ENCODE measurements around the gene ATP9B. TPM values are rescaled to one million over a fixed set of nuclear protein-coding genes. Genes with fewer than 3 reads are reported as not detected.
"Not testable (repeated sequence)": the region's sequence is repeated elsewhere in the genome, so short reads cannot be mapped to it uniquely, and the experiment has no call there.

The ATP9B gene
- total RNA-seq, 1 donor from 2014 or later, result 34.1 TPM

DNA sequence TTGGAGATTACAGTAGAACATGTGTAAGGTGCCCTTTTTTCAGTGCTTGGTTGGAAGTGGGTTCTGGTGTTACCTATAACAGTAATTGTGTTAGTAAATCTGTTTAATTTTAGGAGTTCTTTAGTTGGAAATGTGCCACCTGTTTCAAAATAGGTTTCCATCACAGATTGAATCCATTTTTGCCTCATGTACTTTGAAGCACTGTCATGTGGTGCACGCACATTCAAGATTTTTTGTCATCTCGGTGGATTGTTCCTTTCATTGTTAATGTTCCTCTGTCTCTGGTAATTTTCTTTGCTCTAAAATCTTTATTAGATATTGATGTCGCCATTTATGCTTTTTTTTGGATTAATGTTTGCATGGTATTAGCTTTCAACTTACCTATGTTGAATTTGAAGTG is 1.3 kb downstream of the ATP9B start:
- H3K9me3 Mint-ChIP-seq, result peaks cover 28% of the 10 kb centered on the region
- no peak for DNase-seq (ENCODE audit: extremely low spot score, unreplicated experiment)
- H3K27me3 Mint-ChIP-seq, result peaks cover 21% of the 10 kb centered on the region
- TF ChIP-seq, protein P1, sequence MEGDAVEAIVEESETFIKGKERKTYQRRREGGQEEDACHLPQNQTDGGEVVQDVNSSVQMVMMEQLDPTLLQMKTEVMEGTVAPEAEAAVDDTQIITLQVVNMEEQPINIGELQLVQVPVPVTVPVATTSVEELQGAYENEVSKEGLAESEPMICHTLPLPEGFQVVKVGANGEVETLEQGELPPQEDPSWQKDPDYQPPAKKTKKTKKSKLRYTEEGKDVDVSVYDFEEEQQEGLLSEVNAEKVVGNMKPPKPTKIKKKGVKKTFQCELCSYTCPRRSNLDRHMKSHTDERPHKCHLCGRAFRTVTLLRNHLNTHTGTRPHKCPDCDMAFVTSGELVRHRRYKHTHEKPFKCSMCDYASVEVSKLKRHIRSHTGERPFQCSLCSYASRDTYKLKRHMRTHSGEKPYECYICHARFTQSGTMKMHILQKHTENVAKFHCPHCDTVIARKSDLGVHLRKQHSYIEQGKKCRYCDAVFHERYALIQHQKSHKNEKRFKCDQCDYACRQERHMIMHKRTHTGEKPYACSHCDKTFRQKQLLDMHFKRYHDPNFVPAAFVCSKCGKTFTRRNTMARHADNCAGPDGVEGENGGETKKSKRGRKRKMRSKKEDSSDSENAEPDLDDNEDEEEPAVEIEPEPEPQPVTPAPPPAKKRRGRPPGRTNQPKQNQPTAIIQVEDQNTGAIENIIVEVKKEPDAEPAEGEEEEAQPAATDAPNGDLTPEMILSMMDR (conservative IDR thresholded peaks at IDR 0.05), result no peak
- peaks cover 22% of the 10 kb centered on the region for H3K36me3 Mint-ChIP-seq
- H3K4me3 Mint-ChIP-seq, result peak overlapping the region; percentile 94
- no peaks in the 10 kb centered on the region for H3K4me1 Mint-ChIP-seq (ENCODE audit: unreplicated experiment)
- peak overlapping the region; percentile 92 for H3K27ac Mint-ChIP-seq

DNA sequence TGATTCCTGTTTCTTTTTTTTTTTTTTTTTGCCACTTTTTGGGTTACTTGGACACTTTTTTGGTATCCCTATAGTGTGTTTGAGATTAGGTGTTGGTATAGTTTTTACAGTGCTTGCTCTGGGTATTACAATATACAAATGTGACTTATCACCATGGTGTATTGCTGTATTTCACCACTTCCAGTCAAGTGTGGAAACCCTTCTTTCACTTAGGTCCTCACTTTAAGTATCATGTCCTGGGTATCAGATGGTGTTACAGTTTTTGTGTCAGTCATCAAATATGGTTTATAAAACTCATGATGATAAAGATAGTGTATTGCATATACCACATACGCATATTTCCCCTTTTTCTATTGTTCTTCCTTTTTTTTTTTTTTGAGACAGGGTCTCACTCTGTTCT is 1.8 kb downstream of the ATP9B start:
- peaks cover 26% of the 10 kb centered on the region for H3K9me3 Mint-ChIP-seq
- peaks cover 26% of the 10 kb centered on the region for H3K36me3 Mint-ChIP-seq
- peak overlapping the region; percentile 94 for H3K4me3 Mint-ChIP-seq
- H3K27ac Mint-ChIP-seq, result peak overlapping the region; percentile 92
- no peaks in the 10 kb centered on the region for H3K4me1 Mint-ChIP-seq (ENCODE audit: unreplicated experiment)
- DNase-seq (ENCODE audit: extremely low spot score, unreplicated experiment), result no peak
- TF ChIP-seq, protein P1 (conservative IDR thresholded peaks at IDR 0.05), result no peak
- H3K27me3 Mint-ChIP-seq, result peaks cover 15% of the 10 kb centered on the region

DNA sequence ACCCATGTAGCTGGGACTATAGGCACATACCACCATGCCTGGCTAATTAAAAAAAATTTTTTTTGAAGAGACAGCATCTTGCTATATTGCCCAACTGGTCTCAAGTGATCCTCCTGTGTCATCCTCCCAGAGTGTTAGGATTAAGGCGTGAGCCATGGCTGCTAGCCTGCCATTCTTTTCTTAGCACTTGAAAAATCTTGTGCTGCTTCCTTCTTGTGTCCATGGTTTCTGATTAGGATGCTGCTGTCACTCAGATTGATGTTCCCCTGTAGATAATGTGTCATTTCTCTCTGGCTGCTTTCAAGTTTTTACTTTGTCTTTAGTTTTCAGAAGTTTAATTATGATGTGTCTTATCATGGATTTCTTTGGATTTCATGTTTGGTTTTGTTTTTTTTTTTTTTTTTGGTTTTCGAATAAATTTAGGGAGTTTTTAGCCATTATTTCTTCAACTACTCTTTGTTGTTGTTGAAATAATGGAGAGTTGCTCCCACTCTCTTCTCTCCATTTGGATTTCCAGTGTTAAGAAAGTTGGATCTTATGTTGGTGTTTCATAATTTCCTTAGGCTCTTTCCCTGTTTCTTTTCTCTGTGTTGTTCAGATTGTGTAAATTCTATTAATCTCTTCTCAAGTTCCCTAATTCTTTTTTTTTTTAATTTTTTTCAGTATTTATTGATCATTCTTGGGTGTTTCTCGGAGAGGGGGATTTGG is 2.5 kb downstream of the ATP9B start:
- Mint-ChIP-seq H3K9me3 (peaks cover 20% of the 10 kb centered on the region), H3K4me3 (peak overlapping the region; percentile 38), H3K4me1 (ENCODE audit: unreplicated experiment) (no peaks in the 10 kb centered on the region), H3K27me3 (peaks cover 9% of the 10 kb centered on the region), H3K27ac (no peak overlapping the region), H3K36me3 (peaks cover 25% of the 10 kb centered on the region)
- no peak for DNase-seq (ENCODE audit: extremely low spot score, unreplicated experiment)
- TF ChIP-seq, protein P1 (conservative IDR thresholded peaks at IDR 0.05), result no peak

DNA sequence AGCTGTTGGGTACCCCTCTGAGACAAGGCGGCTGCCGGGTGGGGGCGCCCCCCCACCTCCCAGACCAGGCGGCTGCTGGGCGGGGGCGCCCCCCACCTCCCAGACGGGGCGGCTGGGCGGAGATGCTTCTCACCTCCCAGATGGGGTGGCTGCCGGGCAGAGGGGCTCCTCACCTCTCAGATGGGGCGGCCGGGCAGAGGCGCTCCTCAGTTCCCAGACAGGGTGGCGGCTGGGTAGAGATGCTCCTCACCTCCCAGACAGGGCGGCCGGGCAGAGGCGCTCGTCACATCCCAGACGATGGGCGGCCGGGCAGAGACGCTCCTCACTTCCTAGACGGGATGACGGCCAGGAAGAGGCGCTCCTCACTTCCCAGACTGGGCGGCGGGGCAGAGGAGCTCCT is 3.5 kb downstream of the ATP9B start:
- H3K9me3 Mint-ChIP-seq, result peaks cover 10% of the 10 kb centered on the region
- not testable (repeated sequence) for H3K4me3 Mint-ChIP-seq; H3K27me3 Mint-ChIP-seq; H3K27ac Mint-ChIP-seq; H3K4me1 Mint-ChIP-seq (ENCODE audit: unreplicated experiment); DNase-seq (ENCODE audit: extremely low spot score, unreplicated experiment)
- H3K36me3 Mint-ChIP-seq, result peaks cover 26% of the 10 kb centered on the region

DNA sequence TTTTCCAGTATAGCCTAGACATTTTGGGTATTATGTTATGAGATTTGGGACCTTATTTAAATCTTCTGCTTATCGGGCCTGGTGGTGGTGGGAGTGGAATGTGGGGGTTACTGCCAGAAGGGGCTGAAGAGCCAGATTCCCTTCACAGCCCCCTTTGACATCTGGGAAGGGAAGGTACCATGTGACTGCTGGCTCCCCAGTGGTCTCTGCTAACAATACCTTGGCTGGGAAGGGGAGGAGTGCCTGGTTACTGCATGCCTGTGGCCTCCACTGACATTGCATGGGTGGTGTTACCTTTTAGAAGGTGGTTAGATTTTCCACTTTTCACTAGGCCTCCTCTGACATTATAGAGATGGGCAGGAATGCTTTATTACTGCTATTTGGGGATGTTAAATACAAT is 8.0 kb downstream of the ATP9B start:
- H3K27ac Mint-ChIP-seq, result no peak overlapping the region
- no peak for DNase-seq (ENCODE audit: extremely low spot score, unreplicated experiment)
- H3K9me3 Mint-ChIP-seq, result peaks cover 21% of the 10 kb centered on the region
- no peak overlapping the region for H3K4me3 Mint-ChIP-seq
- no peaks in the 10 kb centered on the region for H3K4me1 Mint-ChIP-seq (ENCODE audit: unreplicated experiment)
- H3K36me3 Mint-ChIP-seq, result peaks cover 57% of the 10 kb centered on the region
- H3K27me3 Mint-ChIP-seq, result no peaks in the 10 kb centered on the region
- TF ChIP-seq, protein P1 (conservative IDR thresholded peaks at IDR 0.05), result no peak

DNA sequence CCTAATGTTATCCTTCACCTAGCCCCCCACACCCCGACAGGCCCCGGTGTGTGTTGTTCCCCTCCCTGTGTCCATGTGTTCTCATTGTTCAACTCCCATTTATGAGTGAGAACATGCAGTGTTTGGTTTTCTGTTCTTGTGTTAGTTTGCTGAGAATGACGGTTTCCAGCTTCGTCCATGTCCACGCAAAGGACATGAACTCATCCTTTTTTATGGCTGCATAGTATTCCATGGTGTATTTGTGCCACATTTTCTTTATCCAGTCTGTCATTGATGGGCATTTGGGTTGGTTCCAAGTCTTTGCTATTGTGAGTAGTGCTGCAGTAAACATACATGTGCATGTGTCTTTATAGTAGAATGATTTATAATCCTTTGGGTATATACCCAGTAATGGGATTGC is 9.6 kb downstream of the ATP9B start:
- not testable (repeated sequence) for H3K27ac Mint-ChIP-seq; H3K4me3 Mint-ChIP-seq; H3K27me3 Mint-ChIP-seq; H3K4me1 Mint-ChIP-seq (ENCODE audit: unreplicated experiment); DNase-seq (ENCODE audit: extremely low spot score, unreplicated experiment)
- peaks cover 24% of the 10 kb centered on the region for H3K9me3 Mint-ChIP-seq
- H3K36me3 Mint-ChIP-seq, result peaks cover 60% of the 10 kb centered on the region
